ENCODE results near the gene IRAK2. TPM values are rescaled to one million over a fixed set of nuclear protein-coding genes. Genes with fewer than 3 reads are reported as not detected.

The IRAK2 gene
- total and polyA plus RNA-seq, 2 of the 8 experiments (the other 6 are each of a cell fraction or from before 2014, with no cell fraction given) = 1.5 TPM

DNA sequence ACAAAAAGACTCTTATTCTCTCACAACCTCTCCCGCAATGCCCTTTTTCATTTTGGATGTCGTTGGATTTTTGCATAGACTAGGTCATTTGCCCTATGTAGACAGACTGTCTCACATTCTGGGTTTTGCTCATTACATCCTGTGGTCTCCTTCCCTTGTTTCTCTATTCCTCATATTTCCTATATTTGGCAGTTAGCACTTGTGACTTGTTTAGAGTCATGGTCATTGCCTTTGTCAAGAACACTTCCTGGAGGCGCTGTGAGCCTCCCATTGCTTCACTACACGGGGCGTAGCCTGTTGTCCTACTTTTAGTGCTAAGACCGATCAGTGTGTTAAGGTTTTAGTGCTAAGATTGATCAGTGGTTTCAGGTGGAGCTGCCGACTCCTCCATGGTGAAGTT lies 67.4 kb downstream of the IRAK2 start:
- Histone ChIP-seq H3K14ac (ENCODE audit: insufficient read length) (no peak overlapping the region), H2AFZ (ENCODE audit: low read length) (no peak overlapping the region), H3K4me1 (replicated peaks in 1 of 4; ENCODE audit: control insufficient read depth in 3 of 4, insufficient read depth in 4 of 4, low read length in 3 of 4) (no peaks in the 10 kb centered on the region; a peak in 1 of 7 replicates), H2BK5ac (ENCODE audit: low read depth, low read length) (0 out of 2 replicates have a peak overlapping the region, but pooled peaks have one; percentile 44), H2BK12ac (ENCODE audit: low read depth, low read length) (no peak overlapping the region), H3K4me3 (ENCODE audit: extremely low read depth in 1 of 4, insufficient read depth in 2 of 4, low read depth in 3 of 4, low read length in 4 of 4) (no peak overlapping the region), H3K79me1 (ENCODE audit: low read depth, low read length) (no peaks in the 10 kb centered on the region), H3K23ac (ENCODE audit: insufficient read length) (no peak overlapping the region), H3K27me3 (replicated peaks in 1 of 4; ENCODE audit: control insufficient read depth in 3 of 4, extremely low read depth in 1 of 4, insufficient read depth in 3 of 4, low read length in 3 of 4) (no peaks in the 10 kb centered on the region), H4K91ac (replicated peaks; ENCODE audit: insufficient read length, low read length) (no peak overlapping the region), H3K9ac (replicated peaks in 1 of 4; ENCODE audit: extremely low read depth in 1 of 4, low read depth in 3 of 4, low read length in 3 of 4) (no peak overlapping the region), H4K5ac (ENCODE audit: insufficient read length, low read depth, low read length) (no peak overlapping the region), H3K36me3 (ENCODE audit: control insufficient read depth in 2 of 4, insufficient read depth in 4 of 4, low read length in 3 of 4) (no peaks in the 10 kb centered on the region; a peak in 1 of 8 replicates), H2BK20ac (ENCODE audit: low read length) (0 out of 2 replicates have a peak overlapping the region, but pooled peaks have one; percentile 61), H3K9me3 (ENCODE audit: insufficient read depth in 2 of 2, low read depth in 1 of 2, low read length in 1 of 2) (no peaks in the 10 kb centered on the region), H2BK120ac (replicated peaks; ENCODE audit: low read depth, low read length) (no peak overlapping the region), H3K4ac (replicated peaks; ENCODE audit: insufficient read length, low read depth, low read length) (no peak overlapping the region), H3K23me2 (ENCODE audit: low read depth, low read length) (no peaks in the 10 kb centered on the region), H3K18ac (ENCODE audit: extremely low read depth, low read length) (no peak overlapping the region; the same call in 1 of the 2 replicates), H2BK15ac (ENCODE audit: low read length) (no peak overlapping the region; the same call in 1 of the 2 replicates), H3K4me2 (ENCODE audit: insufficient read depth in 1 of 2, low read depth in 2 of 2, low read length in 2 of 2) (no peak overlapping the region), H3K79me2 (ENCODE audit: control insufficient read depth in 1 of 2, insufficient read depth in 2 of 2, low read length in 2 of 2) (no peaks in the 10 kb centered on the region), H4K8ac (ENCODE audit: extremely low read depth, insufficient read depth, low read length) (no peak overlapping the region), H2AK5ac (ENCODE audit: low read depth, low read length) (0 out of 2 replicates have a peak overlapping the region, but pooled peaks have one; percentile 15), H4K20me1 (replicated peaks in 1 of 2; ENCODE audit: control insufficient read depth in 1 of 2, insufficient read depth in 2 of 2, low read length in 2 of 2) (no peaks in the 10 kb centered on the region), H3K27ac (ENCODE audit: low read depth, low read length) (no peak overlapping the region), H3K56ac (replicated peaks; ENCODE audit: insufficient read length, low read depth, low read length) (no peak overlapping the region)
- no peak for TF ChIP-seq SIN3A (conservative IDR thresholded peaks at IDR 0.05 in 1 of 2, IDR thresholded peaks at IDR 0.05 in 1 of 2; ENCODE audit: low read depth in 1 of 2, low read length in 2 of 2)
- no peak for TF ChIP-seq KDM5A (IDR thresholded peaks at IDR 0.05; ENCODE audit: low read length)
- TF ChIP-seq TEAD4 (IDR thresholded peaks at IDR 0.05; ENCODE audit: low read depth, low read length) = no peak
- TF ChIP-seq CHD1 (IDR thresholded peaks at IDR 0.05; ENCODE audit: low read depth, low read length) = no peak
- TF ChIP-seq BCL11A (IDR thresholded peaks at IDR 0.05; ENCODE audit: low read depth in 2 of 2, low read length in 2 of 2) = no peak
- TF ChIP-seq CTBP2 (IDR thresholded peaks at IDR 0.05; ENCODE audit: borderline replicate concordance, insufficient read depth, insufficient read length, low read length) = no peak
- TF ChIP-seq CHD2 (IDR thresholded peaks at IDR 0.05; ENCODE audit: low read length) = no peak
- no peak for TF ChIP-seq JUN (IDR thresholded peaks at IDR 0.05; ENCODE audit: low read depth, low read length)
- DNase-seq (ENCODE audit: low read depth in 1 of 2, low spot score in 2 of 2) (no peak), FAIRE-seq (no peak)
- ChIA-PET POLR2A (ENCODE audit: partially characterized antibody) (interaction anchor here (1.2 kb wide), 1 partner anchor 10 kb away, joined by 3 read pairs; no protein-coding TSS in a partner anchor), CTCF (ENCODE audit: partially characterized antibody) (interaction anchor here (1.0 to 2.0 kb wide), 2 partner anchors 32 to 39 kb away, joined by 3 to 6 read pairs; no protein-coding TSS in a partner anchor)
- WGBS, 2 experiments (ENCODE audit: extremely low coverage in 1 of 2, insufficient coverage in 1 of 2, insufficient read length in 1 of 2, insufficient replicate concordance in 2 of 2, low coverage in 1 of 2, low lambda C conversion rate in 2 of 2, missing lambda C conversion rate in 1 of 2) = 93% methylated on average over 7 of the region's 7 CpGs; no CpG with 5 or more reads in 1 of the 2 experiments

Measured in H1 (cell line).